HUES64 (cell line): ENCODE results near the gene NIPAL1. TPM values are rescaled to one million over a fixed set of nuclear protein-coding genes. Genes with fewer than 3 reads are reported as not detected.
A peak's percentile ranks its signal among the peaks of the same experiment; 100 is the strongest.
"Not testable (repeated sequence)": the region's sequence is repeated elsewhere in the genome, so short reads cannot be mapped to it uniquely, and the experiment has no call there.

Experiments
- H3K27ac ChIP-seq: 2 replicates; pipeline ENCODE4 v1.7.0; 2013; ENCODE audit warnings: low read depth, low read length, inconsistent platforms
- H3K27me3 ChIP-seq: 2 replicates; pipeline ENCODE4 v1.6.1; 2013; ENCODE audit warnings: mild to moderate bottlenecking, low read length; ENCODE audit not compliant: insufficient read depth
- H3K36me3 ChIP-seq: 2 replicates; pipeline ENCODE4 v1.6.1; 2013; ENCODE audit warnings: mild to moderate bottlenecking, low read length; ENCODE audit not compliant: insufficient read depth
- H3K4me1 ChIP-seq: 2 replicates; pipeline ENCODE4 v1.6.1; 2013; ENCODE audit warnings: mild to moderate bottlenecking, low read length, moderate library complexity; ENCODE audit not compliant: insufficient read depth
- H3K4me3 ChIP-seq: 2 replicates; pipeline ENCODE4 v1.5.1; 2013; ENCODE audit warnings: mild to moderate bottlenecking, low read length, moderate library complexity
- H3K9ac ChIP-seq: 2 replicates; pipeline ENCODE4 v1.6.1; 2013; ENCODE audit warnings: mild to moderate bottlenecking, low read depth, low read length
- H3K9me3 ChIP-seq: 2 replicates; pipeline ENCODE4 v1.6.1; 2013; ENCODE audit warnings: low read depth, low read length; ENCODE audit not compliant: insufficient read depth
- WGBS: fragments of 150-250, 120-280 bp; methylation state at CpG from one replicate; pipeline ENCODE4 v1.1.7; 2013; ENCODE audit warnings: missing lambda C conversion rate; 5-methylcytosine and 5-hydroxymethylcytosine counted together
- polyA plus RNA-seq, 2 experiments: library from polyadenylated mRNA; stranded (reverse); fragments of 50-300 nt; gene quantifications; one replicate each; pipeline ENCODE4 v1.2.3, GENCODE V29; 2013

NIPAL1 gene
- 2.0 TPM for polyA plus RNA-seq (2013, experiment 1 of 2)
- 1.5 TPM for polyA plus RNA-seq (2013, experiment 2 of 2)

GRCh38 chr4:48016141-48017107, at the start of gene NIPAL1, which contains the start of gene CNGA1:
TSS of gene NIPAL1 (plus strand) at chr4:48016772. CDS start at chr4:48016840, 68 bp downstream.
TSS of gene CNGA1 (minus strand) at chr4:48016681. CDS start at chr4:47952689, 63,992 bp downstream.
- Histone ChIP-seq H3K27me3 (peaks cover 19% of the 10 kb centered on the region), H3K9me3 (no peaks in the 10 kb centered on the region), H3K4me3 (peak within 1 kb of the TSS; percentile 80), H3K36me3 (no peaks in the 10 kb centered on the region), H3K4me1 (peaks cover 25% of the 10 kb centered on the region), H3K27ac (peak within 1 kb of the TSS; percentile 39; the same call in 1 of the 2 replicates), H3K9ac (peak within 1 kb of the TSS; percentile 66)
- 3% methylated on average over 60 of the region's 60 CpGs for WGBS

- Histone ChIP-seq H3K9me3 (no peaks in the 10 kb centered on the region), H3K9ac (no peak overlapping the region), H3K4me1 (no peaks in the 10 kb centered on the region), H3K4me3 (no peak overlapping the region), H3K27ac (no peak overlapping the region), H3K27me3 (no peaks in the 10 kb centered on the region), H3K36me3 (no peaks in the 10 kb centered on the region)
Observed at GRCh38 chr4:47968847-47969246, 47.7 kb upstream of the NIPAL1 start.

- Histone ChIP-seq H3K27me3 (no peaks in the 10 kb centered on the region), H3K9ac (no peak overlapping the region), H3K9me3 (no peaks in the 10 kb centered on the region), H3K4me3 (no peak overlapping the region), H3K27ac (no peak overlapping the region), H3K4me1 (no peaks in the 10 kb centered on the region), H3K36me3 (no peaks in the 10 kb centered on the region)
- WGBS = no CpG with 5 or more reads among the region's 1 CpG
Observed at GRCh38 chr4:47972181-47972580, 44.4 kb upstream of the NIPAL1 start.

- Histone ChIP-seq H3K9ac (no peak overlapping the region), H3K36me3 (no peaks in the 10 kb centered on the region)
- WGBS = 100% methylated on average over 1 of the region's 1 CpG
Observed at GRCh38 chr4:47972721-47973120, 43.9 kb upstream of the NIPAL1 start.

GRCh38 chr4:47974566-47974965, 42.0 kb upstream of the NIPAL1 start:
- Histone ChIP-seq H3K9me3 (no peaks in the 10 kb centered on the region), H3K36me3 (no peaks in the 10 kb centered on the region), H3K27me3 (no peaks in the 10 kb centered on the region), H3K4me1 (no peaks in the 10 kb centered on the region), H3K27ac (no peak overlapping the region), H3K4me3 (no peak overlapping the region), H3K9ac (no peak overlapping the region)
- WGBS = 87% methylated on average over 3 of the region's 3 CpGs

More at GRCh38 chr4:47972721-47973120, 43.9 kb upstream of the NIPAL1 start:
- H3K27ac ChIP-seq = no peak overlapping the region
- no peaks in the 10 kb centered on the region for H3K4me1 ChIP-seq
- no peaks in the 10 kb centered on the region for H3K27me3 ChIP-seq
- H3K9me3 ChIP-seq = no peaks in the 10 kb centered on the region
- no peak overlapping the region for H3K4me3 ChIP-seq

GRCh38 chr4:47990145-47990544, 26.4 kb upstream of the NIPAL1 start:
- H3K4me1 ChIP-seq = no peaks in the 10 kb centered on the region
- no peak overlapping the region for H3K27ac ChIP-seq
- no peaks in the 10 kb centered on the region for H3K36me3 ChIP-seq
- peaks cover 28% of the 10 kb centered on the region for H3K9me3 ChIP-seq
- WGBS = 95% methylated on average over 5 of the region's 5 CpGs
- no peak overlapping the region for H3K9ac ChIP-seq
- H3K4me3 ChIP-seq = no peak overlapping the region
- no peaks in the 10 kb centered on the region for H3K27me3 ChIP-seq

- 100% methylated on average over 1 of the region's 1 CpG for WGBS
- peaks cover 33% of the 10 kb centered on the region for H3K9me3 ChIP-seq
- not testable (repeated sequence) for H3K4me1 ChIP-seq
Observed at GRCh38 chr4:47992475-47992874, 24.1 kb upstream of the NIPAL1 start.

GRCh38 chr4:47996021-47996420, 20.6 kb upstream of the NIPAL1 start:
- Histone ChIP-seq H3K9me3 (peaks cover 44% of the 10 kb centered on the region), H3K27me3 (no peaks in the 10 kb centered on the region)
- WGBS = 95% methylated on average over 1 of the region's 1 CpG

More at GRCh38 chr4:47992475-47992874, 24.1 kb upstream of the NIPAL1 start:
- not testable (repeated sequence) for H3K9ac ChIP-seq, H3K27ac ChIP-seq, H3K36me3 ChIP-seq, H3K4me3 ChIP-seq, H3K27me3 ChIP-seq

GRCh38 chr4:48002267-48002666, 14.3 kb upstream of the NIPAL1 start:
- Histone ChIP-seq H3K27ac (no peak overlapping the region), H3K27me3 (no peaks in the 10 kb centered on the region), H3K4me3 (no peak overlapping the region), H3K9me3 (peaks cover 53% of the 10 kb centered on the region), H3K4me1 (no peaks in the 10 kb centered on the region), H3K9ac (no peak overlapping the region), H3K36me3 (peaks cover 19% of the 10 kb centered on the region)
- WGBS = 85% methylated on average over 1 of the region's 1 CpG

More at GRCh38 chr4:47996021-47996420, 20.6 kb upstream of the NIPAL1 start:
- Histone ChIP-seq H3K27ac (no peak overlapping the region), H3K4me3 (no peak overlapping the region), H3K36me3 (no peaks in the 10 kb centered on the region), H3K4me1 (no peaks in the 10 kb centered on the region), H3K9ac (no peak overlapping the region)

GRCh38 chr4:48003568-48003967, 13.0 kb upstream of the NIPAL1 start:
- not testable (repeated sequence) for H3K4me1 ChIP-seq, H3K9ac ChIP-seq, H3K27ac ChIP-seq, H3K27me3 ChIP-seq, H3K4me3 ChIP-seq
- peaks cover 28% of the 10 kb centered on the region for H3K36me3 ChIP-seq
- H3K9me3 ChIP-seq = peaks cover 57% of the 10 kb centered on the region
- 88% methylated on average over 2 of the region's 2 CpGs for WGBS

GRCh38 chr4:48005781-48006180, 10.8 kb upstream of the NIPAL1 start:
- Histone ChIP-seq H3K27ac (no peak overlapping the region), H3K4me1 (no peaks in the 10 kb centered on the region), H3K27me3 (no peaks in the 10 kb centered on the region), H3K4me3 (no peak overlapping the region), H3K36me3 (peaks cover 50% of the 10 kb centered on the region), H3K9me3 (peaks cover 65% of the 10 kb centered on the region), H3K9ac (no peak overlapping the region)
- 90% methylated on average over 2 of the region's 2 CpGs for WGBS
